ENCODE measurements around the gene TTLL5.

TTLL5 gene

GRCh38 chr14:75660630-75661498 lies at the start of gene TTLL5, which contains the start of gene ERG28:
Gene TTLL5, plus strand, starts transcription at chr14:75661246. Its CDS starts 1,904 bp downstream, at chr14:75663150.
Gene ERG28, minus strand, starts transcription at chr14:75660876. Its CDS starts 3,374 bp downstream, at chr14:75657502.
- peak; percentile 95 for DNase-seq

DNA sequence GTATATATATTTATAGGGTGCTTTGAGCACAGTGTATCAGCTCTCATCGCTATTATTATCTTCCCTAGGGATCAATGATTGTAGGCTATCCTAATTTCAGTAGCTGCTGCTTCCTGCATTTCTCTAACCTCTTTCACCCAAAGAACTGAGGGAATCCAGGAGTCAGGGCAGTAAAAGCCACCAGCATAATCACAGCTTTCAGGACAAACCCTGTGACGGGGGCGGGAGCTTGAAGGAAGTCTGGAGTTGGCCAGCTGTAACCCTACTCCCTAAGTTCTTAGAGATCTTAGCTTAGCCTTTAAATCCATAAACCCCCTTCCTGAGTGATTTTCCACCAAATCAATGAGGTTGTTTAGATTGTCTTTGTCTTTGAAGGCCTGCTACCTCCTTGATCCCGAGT lies 48.9 kb upstream of the TTLL5 start:
- DNase-seq: no peak

GRCh38 chr14:75614179-75614578 lies 46.9 kb upstream of the TTLL5 start:
- no peak for DNase-seq

DNA sequence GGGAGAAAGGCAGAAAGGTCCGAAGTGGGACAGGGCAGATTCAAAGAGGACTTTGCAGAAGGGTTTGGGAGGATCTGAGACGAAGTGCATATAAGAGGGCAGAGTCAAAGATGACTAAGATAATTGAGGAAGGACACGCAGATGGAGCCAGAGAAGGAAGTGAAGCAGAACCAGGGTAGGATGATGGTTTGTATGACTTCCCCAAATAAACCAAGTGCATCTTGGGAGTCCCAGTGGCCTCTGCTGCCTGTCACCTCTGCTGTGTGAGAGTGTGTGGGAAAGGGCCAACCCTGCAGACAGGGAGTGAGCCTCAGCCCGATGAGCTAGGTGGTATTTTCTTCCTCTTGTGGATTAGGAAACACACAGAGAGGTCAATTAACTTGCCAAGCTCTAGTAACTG lies 45.8 kb upstream of the TTLL5 start:
- DNase-seq: no peak

DNA sequence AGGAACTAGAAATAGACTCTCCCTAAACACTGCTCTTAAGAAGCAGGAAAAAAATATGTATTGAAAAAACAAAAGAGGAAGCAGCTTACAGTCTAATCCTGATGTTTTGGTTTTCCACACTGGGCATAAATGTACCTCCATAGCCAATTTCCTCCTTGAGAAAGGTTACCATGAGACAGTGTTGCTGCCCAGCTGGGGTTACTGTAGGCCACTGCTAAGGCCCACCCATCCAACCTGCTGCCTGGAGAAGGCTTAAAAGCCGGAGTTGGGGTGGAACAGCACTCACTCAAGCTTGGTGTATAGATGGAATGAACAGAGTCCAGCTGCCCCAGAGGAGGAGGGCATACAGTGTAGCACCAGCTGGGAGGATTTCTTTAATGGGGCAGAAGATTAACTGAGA lies 41.5 kb upstream of the TTLL5 start:
- DNase-seq: no peak

GRCh38 chr14:75625034-75625433 lies 36.0 kb upstream of the TTLL5 start:
- DNase-seq: no peak

- DNase-seq: no peak
Observed at GRCh38 chr14:75626396-75626795, 34.6 kb upstream of the TTLL5 start.

DNA sequence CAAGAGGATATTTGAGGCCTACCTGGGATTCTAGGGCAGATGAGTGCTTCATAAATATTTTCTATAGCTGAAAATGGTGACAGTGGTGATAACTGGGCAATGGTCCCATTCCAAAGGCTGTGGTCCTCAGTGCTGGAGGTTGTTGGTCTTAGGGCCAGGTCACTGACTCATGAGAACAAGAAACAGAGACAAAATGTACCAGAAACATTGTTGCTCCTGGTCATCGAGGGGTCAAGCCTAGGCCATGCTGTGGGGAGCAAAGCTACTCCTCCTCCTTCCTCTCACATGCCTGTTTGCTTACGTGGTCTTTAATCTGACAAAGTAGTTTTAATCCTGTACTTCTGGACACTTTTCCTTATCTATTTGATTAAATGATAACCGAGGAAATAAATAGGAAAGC lies 34.2 kb upstream of the TTLL5 start:
- no peak for DNase-seq

DNA sequence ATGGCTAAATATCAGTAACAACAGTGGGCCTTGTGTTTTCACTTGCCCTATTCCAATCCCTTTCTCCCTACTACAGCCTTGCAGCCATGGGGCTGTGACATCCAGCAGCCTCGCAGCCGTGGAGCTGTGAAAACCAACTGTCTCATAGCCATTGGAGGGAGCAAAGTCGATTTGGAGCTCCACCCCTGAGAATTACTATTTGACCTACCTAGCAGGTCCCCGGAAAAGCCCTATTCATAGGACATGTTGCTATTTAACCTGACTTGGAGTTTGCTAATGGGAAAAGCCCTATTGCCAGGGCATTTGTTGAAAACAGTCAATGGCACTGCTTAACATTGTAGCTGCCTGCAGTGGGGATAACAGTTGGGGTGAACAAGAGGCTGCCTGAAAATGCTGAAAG lies 33.6 kb upstream of the TTLL5 start:
- no peak for DNase-seq

DNA sequence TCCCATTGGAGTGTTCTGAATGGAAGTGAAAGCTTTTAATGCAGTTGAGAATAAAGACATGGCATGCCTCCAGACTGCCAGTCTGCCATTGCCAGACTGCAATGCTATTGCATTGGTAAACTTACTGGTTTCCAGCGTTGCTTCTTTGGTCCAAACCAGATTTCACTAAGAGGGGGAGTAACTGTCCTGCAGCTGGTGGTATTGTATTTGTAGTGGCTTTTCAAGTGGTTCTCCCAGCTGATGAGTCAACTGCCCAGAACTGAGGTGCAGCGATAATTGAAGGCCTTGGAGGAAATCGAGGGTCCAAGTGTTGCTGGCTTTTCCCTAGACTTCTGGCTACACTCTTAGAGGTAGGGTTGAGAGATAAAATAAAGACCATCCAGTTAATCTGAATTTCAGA lies 32.2 kb upstream of the TTLL5 start:
- DNase-seq: no peak

GRCh38 chr14:75630695-75631452 lies 30.2 kb upstream of the TTLL5 start:
- no peak for DNase-seq

GRCh38 chr14:75631453-75631831 lies 29.6 kb upstream of the TTLL5 start:
- DNase-seq: no peak

- no peak for DNase-seq
Observed at GRCh38 chr14:75634848-75635247, 26.2 kb upstream of the TTLL5 start.

DNA sequence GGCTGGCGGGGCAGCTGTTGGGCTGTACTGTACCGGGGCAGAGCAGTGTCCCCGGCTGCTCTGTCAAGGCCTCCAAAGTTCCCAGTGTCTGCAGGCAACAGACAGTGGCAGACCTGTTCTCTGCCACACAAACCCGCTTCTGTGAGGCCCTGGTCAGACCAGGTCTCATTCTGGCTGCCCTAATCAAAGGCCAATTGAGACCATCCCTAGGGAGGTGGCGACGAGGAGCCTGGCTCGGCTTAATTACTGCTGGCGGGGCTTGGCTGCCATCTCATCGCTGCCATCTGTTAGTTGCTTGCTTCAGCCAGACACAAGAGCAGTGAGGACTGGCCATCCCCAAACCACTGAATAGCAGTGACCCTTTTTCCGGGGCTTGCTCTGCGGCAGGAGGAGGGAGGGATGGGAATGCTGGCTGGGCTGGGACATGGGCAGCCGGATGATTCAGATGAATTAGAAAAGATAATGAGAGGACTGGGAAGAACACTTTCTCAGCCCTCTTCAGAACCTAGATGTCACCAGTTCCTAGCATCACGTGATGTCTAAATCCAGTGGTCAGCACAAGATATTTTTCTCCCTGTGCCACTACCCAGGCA lies 24.9 kb upstream of the TTLL5 start:
- no peak for DNase-seq

GRCh38 chr14:75640876-75641275 lies 20.2 kb upstream of the TTLL5 start:
- DNase-seq: no peak

- no peak for DNase-seq
Observed at GRCh38 chr14:75643985-75644384, 17.1 kb upstream of the TTLL5 start.

DNA sequence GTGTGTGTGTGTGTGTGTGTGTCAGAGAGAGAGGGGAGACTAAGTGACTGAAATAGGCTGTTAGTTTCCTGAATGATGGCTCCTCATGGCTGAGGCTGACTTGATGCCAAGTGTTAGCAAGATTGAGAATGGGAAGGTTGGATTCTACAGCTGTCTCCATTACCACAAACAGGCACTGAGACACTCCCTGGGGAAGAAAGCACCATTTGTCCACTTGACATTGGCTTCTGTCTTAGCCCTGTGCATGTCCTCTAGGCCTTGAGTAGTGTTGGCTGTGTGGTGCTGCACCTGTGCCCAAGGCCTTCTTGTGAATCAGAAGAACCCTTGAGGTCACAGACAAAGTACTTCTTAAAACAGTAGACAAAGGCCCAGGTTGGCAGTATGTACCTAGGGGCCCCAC lies 16.0 kb upstream of the TTLL5 start:
- no peak for DNase-seq

- DNase-seq: no peak
Observed at GRCh38 chr14:75646762-75647161, 14.3 kb upstream of the TTLL5 start.

GRCh38 chr14:75647640-75648039 lies 13.4 kb upstream of the TTLL5 start:
- no peak for DNase-seq

DNA sequence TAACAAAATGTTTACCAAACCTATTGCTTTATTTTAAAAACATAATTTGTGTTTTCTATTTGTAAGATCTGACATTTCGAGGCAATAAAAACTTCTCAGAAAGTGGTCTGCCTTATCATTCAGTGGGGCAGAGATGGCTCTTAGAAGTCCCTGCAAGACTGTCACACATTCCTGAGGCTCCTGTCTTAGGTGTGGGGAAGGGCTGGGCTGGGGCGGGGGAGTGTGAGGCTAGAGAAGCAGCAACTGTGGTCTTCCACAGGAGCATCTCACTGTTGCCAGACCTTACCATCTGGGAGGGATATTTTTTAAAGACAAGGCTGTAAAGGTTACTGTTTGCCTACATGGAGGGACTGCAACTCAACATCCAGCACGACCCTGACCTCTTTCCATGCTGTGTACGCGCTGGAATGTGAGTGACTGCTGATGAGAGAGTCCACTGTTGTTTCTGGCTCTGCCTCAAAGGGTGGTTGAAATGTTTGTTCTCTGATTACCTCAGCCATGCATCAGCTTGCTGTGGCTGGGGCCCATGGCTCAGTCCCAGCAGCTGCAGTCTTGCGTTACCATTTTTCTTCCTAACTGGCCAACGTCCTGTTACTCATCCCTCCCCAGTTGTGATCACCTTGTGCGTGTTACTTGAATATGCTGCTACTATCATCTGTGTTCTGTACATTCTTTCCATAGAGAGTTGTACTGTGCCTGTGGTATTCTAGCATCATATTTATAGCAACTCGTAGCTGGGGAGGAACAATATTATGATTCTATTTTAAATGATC lies 12.8 kb upstream of the TTLL5 start:
- DNase-seq: no peak

DNA sequence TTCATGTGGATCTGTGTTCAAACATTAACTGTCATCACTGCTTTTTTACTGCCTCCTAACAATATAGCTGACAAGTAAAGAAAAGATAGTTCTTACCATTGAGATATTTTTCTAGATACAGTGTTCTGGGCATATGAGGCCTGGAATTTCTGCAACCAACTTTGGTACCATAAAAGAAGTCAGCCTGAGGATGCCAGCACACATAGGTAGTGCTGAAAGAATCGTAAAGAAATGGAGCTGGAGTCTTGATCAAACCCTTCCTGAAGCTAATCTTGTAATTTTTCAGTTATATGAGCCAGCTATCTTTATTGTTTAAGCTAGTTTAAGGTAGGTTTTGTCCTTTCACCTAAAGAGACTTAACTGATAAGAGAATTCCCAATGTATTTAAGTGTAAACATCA lies 11.7 kb upstream of the TTLL5 start:
- no peak for DNase-seq

GRCh38 chr14:75649773-75650172 lies 11.3 kb upstream of the TTLL5 start:
- no peak for DNase-seq

All from NCI-H1048 (cell line).